T-helper 1 cell treated with Interleukin-12 subunit alpha and Interleukin-12 subunit beta and Interleukin-4 antibody, amounts not matched to agents 30 μg/mL and 1 μg/mL, for 36 hours (primary cell): ENCODE results near the gene GATC.
"Not testable (repeated sequence)": the region's sequence is repeated elsewhere in the genome, so short reads cannot be mapped to it uniquely, and the experiment has no call there.

Experiments used
- H3K27ac Mint-ChIP-seq: one replicate; pipeline ENCODE4 v1.8.0; 2021; ENCODE audit warnings: mild to moderate bottlenecking, mixed read lengths
- H3K27me3 Mint-ChIP-seq: one replicate; pipeline ENCODE4 v1.8.0; 2021; ENCODE audit warnings: low read depth, mixed read lengths
- H3K36me3 Mint-ChIP-seq: one replicate; pipeline ENCODE4 v1.8.0; 2021; ENCODE audit warnings: low read depth, mixed read lengths
- H3K4me1 Mint-ChIP-seq: one replicate; pipeline ENCODE4 v1.8.0; 2021; ENCODE audit warnings: low read depth, mixed read lengths
- H3K4me3 Mint-ChIP-seq: one replicate; pipeline ENCODE4 v1.8.0; 2021; ENCODE audit warnings: mild to moderate bottlenecking, moderate library complexity, mixed read lengths
- H3K9me3 Mint-ChIP-seq: one replicate; pipeline ENCODE4 v1.8.0; 2021; ENCODE audit warnings: mixed read lengths

GATC gene

DNA sequence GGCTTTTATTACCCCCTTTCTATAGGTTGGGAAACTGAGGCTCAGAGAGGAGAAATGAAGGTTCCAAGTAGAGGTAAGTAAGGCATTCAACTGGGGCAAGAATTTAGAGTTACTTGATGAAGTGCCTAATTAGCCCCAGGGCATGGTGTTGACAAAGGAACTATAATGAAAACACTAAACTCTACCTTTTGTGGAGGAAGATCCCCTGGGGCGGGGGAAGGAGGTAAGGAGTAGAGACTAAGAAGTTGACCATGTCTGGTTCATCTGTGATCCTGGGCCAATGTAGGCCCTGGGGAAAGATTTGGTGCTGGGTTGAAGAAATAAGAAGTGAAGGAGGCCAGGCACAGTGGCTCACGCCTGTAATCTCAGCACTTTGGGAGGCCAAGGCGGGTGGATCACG lies 24.5 kb upstream of the GATC start:
- no peak overlapping the region for H3K27ac Mint-ChIP-seq
- H3K4me1 Mint-ChIP-seq, result no peaks in the 10 kb centered on the region
- no peak overlapping the region for H3K4me3 Mint-ChIP-seq

DNA sequence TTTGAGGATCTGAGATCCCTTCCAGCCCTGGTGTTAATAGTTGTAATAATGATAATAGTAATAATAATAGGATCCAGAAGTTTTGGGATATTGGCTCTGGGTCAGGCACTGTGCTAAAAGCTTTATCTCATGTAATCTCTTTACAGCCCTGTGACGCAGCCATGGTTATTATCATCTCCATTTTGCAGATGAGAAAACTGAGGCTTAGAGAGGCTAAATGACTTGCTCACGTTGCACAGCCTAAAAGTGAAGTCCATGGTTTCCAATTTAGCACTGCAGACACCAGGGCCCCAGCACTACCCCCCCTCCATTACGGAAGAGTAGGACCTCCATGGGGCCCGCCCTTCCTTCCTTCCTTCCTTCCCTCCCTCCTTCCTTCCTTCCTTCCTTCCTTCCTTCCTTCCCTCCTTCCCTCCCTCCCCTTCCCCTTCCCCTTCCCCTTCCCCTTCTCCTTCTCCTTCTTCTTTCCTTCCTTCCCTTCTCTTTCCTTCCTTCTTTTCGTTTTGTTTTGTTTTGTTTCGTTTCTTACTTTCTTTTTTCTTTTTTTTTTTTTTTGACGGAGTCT lies 23.3 kb upstream of the GATC start:
- Mint-ChIP-seq H3K4me1 (no peaks in the 10 kb centered on the region), H3K4me3 (no peak overlapping the region), H3K36me3 (no peaks in the 10 kb centered on the region), H3K27me3 (peaks cover 4% of the 10 kb centered on the region), H3K27ac (no peak overlapping the region), H3K9me3 (no peaks in the 10 kb centered on the region)

More for the DNA sequence above, 24.5 kb upstream of the GATC start:
- Mint-ChIP-seq H3K27me3 (peaks cover 6% of the 10 kb centered on the region), H3K9me3 (no peaks in the 10 kb centered on the region), H3K36me3 (no peaks in the 10 kb centered on the region)

DNA sequence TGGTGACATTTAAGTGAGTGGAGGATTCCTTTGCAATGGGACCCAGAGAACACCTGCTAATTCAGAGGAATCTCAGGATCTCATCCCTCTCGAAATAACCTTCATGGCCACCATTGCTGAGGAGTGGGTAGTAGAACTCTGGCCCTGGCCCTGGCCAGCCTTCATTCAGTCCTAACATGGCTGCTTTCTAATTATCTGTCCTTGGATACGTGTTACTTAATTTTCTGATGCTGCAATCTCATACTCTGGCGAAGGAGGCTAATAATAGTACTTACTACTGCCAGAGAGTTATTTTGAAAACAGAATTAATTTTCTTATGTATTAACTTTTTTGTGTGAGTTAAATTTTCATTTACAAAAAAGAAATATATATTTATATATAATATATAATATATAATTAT lies 20.4 kb upstream of the GATC start:
- no peak overlapping the region for H3K4me3 Mint-ChIP-seq

DNA sequence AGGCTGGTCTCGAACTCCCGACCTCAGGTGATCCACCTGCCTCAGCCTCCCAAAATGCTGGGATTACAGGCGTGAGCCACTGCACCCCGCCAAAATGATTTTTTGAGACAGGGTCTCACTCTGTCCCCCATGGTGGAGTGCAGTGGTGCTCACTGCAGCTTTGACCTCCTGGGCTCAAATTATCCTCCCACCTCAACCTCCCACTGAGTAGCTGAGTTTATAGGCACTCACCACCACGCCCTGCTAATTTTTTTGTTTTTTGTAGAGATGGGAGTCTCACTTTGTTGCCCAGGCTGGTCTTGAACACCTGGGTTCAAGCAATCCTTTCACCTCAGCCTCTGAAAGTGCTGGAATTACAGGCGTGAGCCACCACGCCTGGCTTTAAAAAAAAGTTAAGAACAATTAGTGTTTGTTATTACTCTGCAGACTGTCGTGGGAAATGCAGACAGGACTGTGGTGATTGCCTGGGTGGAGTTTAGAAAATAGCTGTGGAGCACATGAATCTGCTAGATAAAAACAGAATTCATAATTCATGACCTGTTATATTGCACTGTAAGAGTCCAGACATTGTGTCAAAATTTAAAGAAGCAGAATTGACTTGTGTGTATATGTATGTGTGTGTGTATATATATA lies 17.5 kb upstream of the GATC start:
- Mint-ChIP-seq H3K9me3 (no peaks in the 10 kb centered on the region), H3K4me3 (no peak overlapping the region), H3K4me1 (peaks cover 7% of the 10 kb centered on the region), H3K27me3 (peaks cover 14% of the 10 kb centered on the region), H3K27ac (no peak overlapping the region), H3K36me3 (no peaks in the 10 kb centered on the region)

More for the DNA sequence above, 20.4 kb upstream of the GATC start:
- no peaks in the 10 kb centered on the region for H3K9me3 Mint-ChIP-seq
- H3K4me1 Mint-ChIP-seq, result peaks cover 2% of the 10 kb centered on the region
- H3K36me3 Mint-ChIP-seq, result no peaks in the 10 kb centered on the region
- no peak overlapping the region for H3K27ac Mint-ChIP-seq
- peaks cover 14% of the 10 kb centered on the region for H3K27me3 Mint-ChIP-seq

DNA sequence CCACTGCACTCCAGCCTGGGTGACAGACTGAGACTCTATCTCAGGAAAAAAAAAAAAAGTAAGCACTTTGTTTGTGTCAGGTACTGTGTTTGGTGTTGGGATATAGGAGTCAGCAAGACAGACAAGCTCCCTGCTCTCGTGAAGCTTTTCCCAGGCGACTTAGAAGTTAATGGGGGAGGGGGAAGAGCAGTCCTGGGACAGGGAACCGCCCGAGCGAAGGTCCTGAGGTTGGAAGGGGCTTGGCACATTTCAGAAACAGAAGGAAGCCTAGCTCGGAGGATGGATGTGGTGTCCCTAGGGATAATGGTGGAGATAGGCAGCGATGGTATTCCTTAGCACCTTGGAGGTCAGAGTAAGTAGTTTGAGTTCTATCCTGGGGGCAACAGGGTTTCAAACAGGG lies 16.9 kb upstream of the GATC start:
- Mint-ChIP-seq H3K4me3 (no peak overlapping the region), H3K27ac (no peak overlapping the region), H3K9me3 (no peaks in the 10 kb centered on the region), H3K27me3 (peaks cover 14% of the 10 kb centered on the region), H3K36me3 (no peaks in the 10 kb centered on the region), H3K4me1 (peaks cover 7% of the 10 kb centered on the region)

DNA sequence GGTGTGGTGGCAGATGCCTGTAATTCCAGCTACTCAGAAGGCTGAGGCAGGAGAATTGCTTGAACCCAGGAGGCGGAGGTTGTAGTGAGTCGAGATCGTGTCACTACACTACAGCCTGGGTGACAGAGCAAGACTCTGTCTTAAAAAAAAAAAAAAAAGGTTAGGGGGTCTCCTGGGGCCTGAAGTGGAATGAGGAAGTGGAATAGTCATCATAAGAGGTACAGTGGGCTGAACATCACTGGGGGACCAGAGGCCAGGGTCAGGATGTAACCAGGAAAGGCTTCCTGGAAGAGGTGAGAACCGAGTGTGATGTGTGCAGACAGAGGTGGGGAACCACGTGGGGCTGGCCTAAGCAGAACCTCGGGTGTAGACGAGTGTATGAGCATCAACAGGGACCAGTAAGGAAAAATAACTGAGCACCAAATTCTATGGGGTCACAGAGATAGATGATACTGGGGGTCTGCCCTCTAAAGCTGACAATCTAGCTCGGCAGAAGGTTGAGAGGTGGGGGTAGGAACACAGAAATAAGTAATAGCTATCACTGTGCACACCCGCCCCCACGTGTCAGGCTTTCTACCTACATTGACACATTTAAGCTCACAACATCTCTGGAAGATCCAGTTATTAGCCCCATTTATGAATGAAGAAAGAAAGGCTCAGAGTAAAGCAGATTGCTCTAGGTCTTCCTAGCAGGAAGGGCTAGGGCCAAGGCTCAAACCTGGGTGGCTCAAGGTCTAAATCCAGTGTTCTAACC lies 13.3 kb upstream of the GATC start:
- Mint-ChIP-seq H3K9me3 (no peaks in the 10 kb centered on the region), H3K27ac (no peak overlapping the region), H3K4me1 (peaks cover 9% of the 10 kb centered on the region), H3K4me3 (no peak overlapping the region), H3K36me3 (no peaks in the 10 kb centered on the region), H3K27me3 (peaks cover 10% of the 10 kb centered on the region)

DNA sequence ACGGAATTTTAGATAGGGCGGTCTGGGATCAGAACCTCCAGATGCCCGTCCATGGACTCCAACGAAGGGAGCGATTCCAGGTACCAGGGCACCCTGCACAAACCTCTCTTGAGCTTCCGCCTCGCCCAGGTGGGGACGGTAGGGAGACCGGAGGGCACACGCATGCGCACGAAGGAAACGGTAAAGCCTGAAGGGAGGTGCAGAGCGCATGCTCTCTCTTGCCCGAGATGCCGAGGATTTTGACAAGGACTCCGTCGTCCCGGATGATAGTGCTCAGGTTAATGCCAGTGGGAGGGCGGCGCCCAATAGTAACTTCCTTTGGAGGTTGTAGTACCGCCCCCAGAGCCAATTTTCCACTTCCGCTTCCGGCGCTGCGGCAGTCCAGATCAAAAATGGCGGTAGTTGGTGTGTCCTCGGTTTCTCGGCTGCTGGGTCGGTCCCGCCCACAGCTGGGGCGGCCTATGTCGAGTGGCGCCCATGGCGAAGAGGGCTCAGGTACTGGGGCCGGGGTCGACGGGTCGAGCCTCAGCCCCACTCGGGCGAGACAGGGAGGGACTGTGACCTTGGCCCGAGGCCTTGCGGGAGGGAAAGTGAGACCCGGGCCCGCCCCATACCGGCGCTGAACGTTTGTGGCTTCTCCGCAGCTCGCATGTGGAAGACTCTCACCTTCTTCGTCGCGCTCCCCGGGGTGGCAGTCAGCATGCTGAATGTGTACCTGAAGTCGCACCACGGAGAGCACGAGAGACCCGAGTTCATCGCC lies 8.3 kb upstream of the GATC start, which contains the start of gene COX6A1:
Gene COX6A1 (plus strand): TSS at position 379 of the 760 bp plus-strand sequence. CDS start 14 bp downstream, at position 393.
- Mint-ChIP-seq H3K9me3 (no peaks in the 10 kb centered on the region), H3K4me1 (peaks cover 16% of the 10 kb centered on the region), H3K4me3 (peak within 1 kb of the TSS; percentile 97), H3K27me3 (no peaks in the 10 kb centered on the region), H3K27ac (peak within 1 kb of the TSS; percentile 93), H3K36me3 (peaks cover 17% of the 10 kb centered on the region)

DNA sequence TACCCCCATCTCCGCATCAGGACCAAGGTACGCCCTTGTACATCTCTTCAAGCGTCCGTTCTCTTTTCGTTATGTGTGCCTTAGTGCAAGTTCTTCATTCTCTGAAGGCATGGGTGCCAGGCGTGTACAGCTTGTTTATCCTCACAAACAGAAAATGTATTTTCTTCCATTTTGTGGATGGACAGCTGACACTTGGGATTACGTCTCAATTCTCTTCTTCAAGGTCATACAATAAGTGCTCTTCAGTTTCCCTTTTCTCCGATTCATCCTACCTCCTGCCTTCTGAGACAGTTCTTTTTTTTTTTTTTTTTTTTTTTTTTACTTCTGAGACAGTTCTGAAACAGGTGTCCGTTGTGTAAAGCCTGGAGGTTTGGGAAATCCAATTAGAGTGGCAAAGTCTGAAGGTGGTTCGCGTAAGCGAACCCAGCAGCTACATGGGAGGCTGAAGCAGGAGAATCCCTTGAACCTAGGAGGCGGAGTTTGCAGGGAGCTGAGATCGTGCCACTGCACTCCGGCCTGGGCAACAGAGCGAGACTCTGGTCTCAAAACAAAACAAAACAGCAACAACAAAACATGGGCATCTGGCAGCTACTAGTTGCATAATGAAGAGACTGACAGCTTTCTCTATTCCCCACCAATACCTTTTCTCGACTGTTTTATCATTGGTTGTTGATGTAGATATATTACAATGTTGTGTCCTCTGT lies 7.6 kb upstream of the GATC start:
- H3K4me1 Mint-ChIP-seq, result peaks cover 13% of the 10 kb centered on the region
- no peaks in the 10 kb centered on the region for H3K27me3 Mint-ChIP-seq
- peaks cover 18% of the 10 kb centered on the region for H3K36me3 Mint-ChIP-seq
- peak overlapping the region; percentile 97 for H3K4me3 Mint-ChIP-seq
- no peaks in the 10 kb centered on the region for H3K9me3 Mint-ChIP-seq
- H3K27ac Mint-ChIP-seq, result peak overlapping the region; percentile 93

DNA sequence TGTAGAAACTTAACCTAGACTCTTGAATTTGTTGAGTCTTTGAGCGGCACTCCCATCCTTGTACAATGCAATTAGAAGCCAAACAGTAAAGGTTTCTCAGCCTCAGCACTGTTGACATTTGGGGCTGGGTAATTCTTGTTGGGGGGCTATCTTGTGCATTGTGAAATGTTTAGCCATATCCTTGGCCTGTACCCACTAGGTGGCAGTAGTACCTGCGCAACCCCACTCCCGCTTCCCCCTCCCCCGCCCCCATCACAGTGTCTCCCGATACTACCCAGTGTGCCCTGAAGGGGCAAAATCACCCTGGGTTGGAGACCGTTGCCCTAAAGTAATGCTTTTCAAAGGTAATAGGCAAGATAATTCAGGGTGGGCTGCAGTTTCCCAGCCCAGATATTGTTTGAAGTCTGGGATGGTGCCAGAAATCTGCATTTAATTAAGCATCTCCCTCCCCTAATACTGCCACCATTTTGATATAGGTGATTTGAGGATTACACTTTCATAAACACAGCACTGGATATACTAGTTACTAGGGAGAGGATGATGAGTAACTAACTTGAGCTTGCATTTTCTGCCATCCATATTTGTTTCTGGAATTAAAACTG lies 6.5 kb upstream of the GATC start:
- Mint-ChIP-seq H3K27ac (no peak overlapping the region), H3K9me3 (no peaks in the 10 kb centered on the region), H3K4me1 (peaks cover 18% of the 10 kb centered on the region), H3K27me3 (no peaks in the 10 kb centered on the region), H3K36me3 (peaks cover 26% of the 10 kb centered on the region), H3K4me3 (peak overlapping the region; percentile 63)

DNA sequence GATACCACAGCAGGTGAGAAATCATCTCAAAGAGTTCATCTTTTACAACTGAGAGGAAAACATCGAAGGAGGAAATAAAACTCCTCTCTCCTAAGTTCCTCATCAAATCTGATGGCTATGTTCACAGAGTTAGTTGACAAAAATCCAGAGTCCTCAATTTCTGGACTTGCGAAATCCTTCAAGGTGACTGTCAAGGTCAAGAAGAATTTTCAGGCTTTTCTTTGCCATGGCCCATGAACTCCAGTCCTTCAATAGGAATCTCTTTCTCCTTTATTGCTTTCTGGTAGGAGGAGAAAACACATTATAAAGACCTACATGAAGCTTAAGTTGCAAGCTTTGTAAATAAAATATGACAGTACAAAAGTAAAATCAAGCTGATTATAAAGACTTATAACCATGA lies 1.6 kb upstream of the GATC start:
- peaks cover 39% of the 10 kb centered on the region for H3K36me3 Mint-ChIP-seq
- no peak overlapping the region for H3K27ac Mint-ChIP-seq
- peaks cover 29% of the 10 kb centered on the region for H3K4me1 Mint-ChIP-seq
- no peaks in the 10 kb centered on the region for H3K9me3 Mint-ChIP-seq
- H3K27me3 Mint-ChIP-seq, result no peaks in the 10 kb centered on the region
- peak overlapping the region; percentile 96 for H3K4me3 Mint-ChIP-seq

DNA sequence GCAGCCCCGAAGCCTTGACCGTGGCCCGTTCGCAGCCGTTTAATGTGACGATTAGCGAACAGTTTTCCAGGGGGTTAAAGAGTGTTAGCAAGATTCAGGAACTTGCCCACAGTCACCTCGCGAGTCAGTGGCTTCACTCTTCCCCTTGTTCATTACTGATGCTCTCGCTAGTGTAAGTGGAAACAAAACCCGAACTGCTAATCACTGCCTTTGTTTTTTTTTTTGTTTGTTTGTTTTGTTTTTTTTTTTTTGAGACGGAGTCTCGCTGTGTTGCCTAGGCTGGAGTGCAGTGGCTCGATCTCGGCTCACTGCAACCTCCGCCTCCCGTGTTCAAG lies 567 bp downstream of the GATC start:
- not testable (repeated sequence) for H3K9me3 Mint-ChIP-seq, H3K27me3 Mint-ChIP-seq
- Mint-ChIP-seq H3K4me1 (peaks cover 23% of the 10 kb centered on the region), H3K36me3 (peaks cover 25% of the 10 kb centered on the region), H3K4me3 (peak overlapping the region; percentile 96), H3K27ac (peak overlapping the region; percentile 92)

DNA sequence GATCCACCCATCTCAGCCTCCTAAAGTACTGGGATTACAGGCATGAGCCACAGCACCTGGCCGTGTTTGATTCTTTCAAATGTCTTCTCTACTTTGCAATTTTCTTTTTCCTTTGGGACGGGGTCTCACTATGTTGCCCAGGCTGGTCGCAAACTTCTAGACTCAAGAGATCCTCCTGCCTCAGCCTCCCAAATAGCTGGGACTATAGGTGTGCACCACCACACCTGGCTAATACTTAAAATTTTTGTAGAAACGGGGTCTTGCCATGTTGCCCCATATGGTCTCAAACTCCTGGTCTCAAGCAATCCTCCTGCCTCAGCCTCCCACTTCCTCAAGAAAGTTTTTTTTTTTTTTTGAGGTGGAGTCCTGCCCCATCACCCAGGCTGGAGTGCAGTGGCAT lies 1.7 kb downstream of the GATC start:
- Mint-ChIP-seq H3K9me3 (no peaks in the 10 kb centered on the region), H3K27me3 (no peaks in the 10 kb centered on the region), H3K4me3 (peak overlapping the region; percentile 96), H3K4me1 (peaks cover 23% of the 10 kb centered on the region), H3K27ac (peak overlapping the region; percentile 49), H3K36me3 (peaks cover 25% of the 10 kb centered on the region)

DNA sequence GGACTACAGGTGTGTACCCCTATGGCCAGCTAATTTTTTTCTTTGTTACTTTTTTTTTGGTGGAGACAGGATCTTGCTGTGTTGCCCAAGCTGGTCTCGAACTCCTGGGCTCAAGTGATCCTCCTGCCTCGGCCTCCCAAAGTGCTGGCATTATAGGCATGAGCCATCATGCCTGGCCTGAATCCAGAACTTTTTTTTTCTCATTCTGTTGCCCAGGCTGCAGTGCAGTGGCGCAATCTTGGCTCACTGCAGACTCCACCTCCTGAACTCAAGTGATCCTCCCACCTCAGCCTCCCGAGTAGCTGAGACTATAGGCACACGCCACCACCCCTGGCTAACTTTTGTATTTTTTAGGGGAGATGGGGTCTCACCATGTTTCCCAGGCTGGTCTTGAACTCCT lies 6.3 kb downstream of the GATC start:
- not testable (repeated sequence) for H3K4me3 Mint-ChIP-seq, H3K27ac Mint-ChIP-seq, H3K27me3 Mint-ChIP-seq, H3K9me3 Mint-ChIP-seq
- Mint-ChIP-seq H3K36me3 (peaks cover 23% of the 10 kb centered on the region), H3K4me1 (peaks cover 15% of the 10 kb centered on the region)
